ENCODE results near the gene EPC1. TPM values are rescaled to one million over a fixed set of nuclear protein-coding genes. Genes with fewer than 3 reads are reported as not detected.
A peak's percentile ranks its signal among the peaks of the same experiment; 100 is the strongest.

The EPC1 gene
- total RNA-seq, 5 donors from 2014 or later (not counting 1 experiment from before 2014, with no cell fraction given): 88.0 to 161 (median 101) TPM

GRCh38 chr10:32377458-32378259 is 30.7 kb upstream of the EPC1 start:
- ChIA-PET POLR2A (interaction anchor here (0.6 to 2.5 kb wide), 13 partner anchors 12 to 776 kb away, joined by 3 to 11 read pairs (median 3); partner anchors contain the start of gene CCDC7 (in 1 of the 2)), CTCF (interaction anchor here (0.6 to 2.9 kb wide), 15 partner anchors 8 to 68 kb away, joined by 3 to 24 read pairs (median 4); partner anchors contain the start of gene CCDC7 (in 1 of the 2))
- Mint-ChIP-seq H3K4me1 (peaks cover 24 to 30% (median 25%) of the 10 kb centered on the region in 3 donors), H3K27ac (no peak overlapping the region), H3K27me3 (no peaks in the 10 kb centered on the region), H3K4me3 (no peak overlapping the region), H3K36me3 (peaks cover 9% of the 10 kb centered on the region), H3K9me3 (no peaks in the 10 kb centered on the region)
- H3K27ac ChIP-seq (ENCODE audit: low read length): peak overlapping the region; percentile 77
- H3K4me1 ChIP-seq (ENCODE audit: control insufficient read depth in 1 of 2, extremely low read depth in 1 of 2, insufficient read depth in 2 of 2, low read length in 2 of 2): peaks cover 5 to 23% of the 10 kb centered on the region in 2 experiments
- WGBS (ENCODE audit: insufficient coverage): no CpG with 5 or more reads among the region's 6 CpGs
- peak in 26 of 35 experiments; percentile 10 to 72 (median 34) for DNase-seq
- H3K27me3 ChIP-seq (replicated peaks in 1 of 2; ENCODE audit: control insufficient read depth in 2 of 2, extremely low read depth in 1 of 2, insufficient read depth in 2 of 2, low read length in 1 of 2): no peaks in the 10 kb centered on the region
- no peaks in the 10 kb centered on the region for H3K9me3 ChIP-seq
- H3K4me3 ChIP-seq (ENCODE audit: control insufficient read depth in 1 of 2, extremely low read depth in 1 of 2, low read length in 1 of 2): peak overlapping the region; percentile 87 to 97
- H3K36me3 ChIP-seq (ENCODE audit: control insufficient read depth in 2 of 2, extremely low read depth in 1 of 2, insufficient read depth in 1 of 2, low read length in 1 of 2): peaks cover 0 to 4% of the 10 kb centered on the region in 2 donors
- peak; percentile 25 to 36 (median 34) for ATAC-seq (replicated peaks in 1 of 4)

- H3K4me3 ChIP-seq (ENCODE audit: control insufficient read depth in 1 of 2, extremely low read depth in 1 of 2, low read length in 1 of 2): peak overlapping the region; percentile 87 to 97
- ATAC-seq (replicated peaks in 1 of 4) (no peak), DNase-seq (peak in 1 of 35 experiments; percentile 17)
- peak overlapping the region; percentile 74 to 90 for H3K27ac Mint-ChIP-seq
- no peaks in the 10 kb centered on the region for H3K9me3 ChIP-seq
- peaks cover 16% of the 10 kb centered on the region for H3K36me3 Mint-ChIP-seq
- peaks cover 0 to 4% of the 10 kb centered on the region in 2 donors for H3K36me3 ChIP-seq (ENCODE audit: control insufficient read depth in 2 of 2, extremely low read depth in 1 of 2, insufficient read depth in 1 of 2, low read length in 1 of 2)
- WGBS (ENCODE audit: insufficient coverage): 0% methylated on average over 1 of the region's 3 CpGs
- peaks cover 33 to 36% (median 34%) of the 10 kb centered on the region in 3 donors for H3K4me1 Mint-ChIP-seq
- H3K27ac ChIP-seq (ENCODE audit: low read length): peak overlapping the region; percentile 77
- POLR2A ChIA-PET: interaction anchor here in 1 of 2 donors (1.5 kb wide), 1 partner anchor 40 kb away, joined by 4 read pairs; no protein-coding TSS in a partner anchor
- H3K4me3 Mint-ChIP-seq: no peak overlapping the region
- no peaks in the 10 kb centered on the region for H3K27me3 Mint-ChIP-seq
- H3K4me1 ChIP-seq (ENCODE audit: control insufficient read depth in 1 of 2, extremely low read depth in 1 of 2, insufficient read depth in 2 of 2, low read length in 2 of 2): peaks cover 7 to 25% of the 10 kb centered on the region in 2 experiments
- H3K27me3 ChIP-seq (replicated peaks in 1 of 2; ENCODE audit: control insufficient read depth in 2 of 2, extremely low read depth in 1 of 2, insufficient read depth in 2 of 2, low read length in 1 of 2): no peaks in the 10 kb centered on the region
- no peaks in the 10 kb centered on the region for H3K9me3 Mint-ChIP-seq
- CTCF ChIA-PET: interaction anchor here (0.6 to 2.9 kb wide), 7 partner anchors 8 to 69 kb away, joined by 3 to 24 read pairs (median 5); partner anchors contain the start of gene CCDC7 (in 1 of the 2)
Measured at GRCh38 chr10:32376771-32377170, 29.8 kb upstream of the EPC1 start.

- Mint-ChIP-seq H3K27me3 (no peaks in the 10 kb centered on the region), H3K27ac (peak overlapping the region in 1 of 2 donors; percentile 16), H3K4me3 (no peak overlapping the region), H3K9me3 (no peaks in the 10 kb centered on the region), H3K36me3 (peaks cover 16% of the 10 kb centered on the region), H3K4me1 (peaks cover 37 to 40% (median 40%) of the 10 kb centered on the region in 3 donors)
- Histone ChIP-seq H3K27me3 (replicated peaks in 1 of 2; ENCODE audit: control insufficient read depth in 2 of 2, extremely low read depth in 1 of 2, insufficient read depth in 2 of 2, low read length in 1 of 2) (no peaks in the 10 kb centered on the region), H3K27ac (ENCODE audit: low read length) (no peak overlapping the region), H3K36me3 (ENCODE audit: control insufficient read depth in 2 of 2, extremely low read depth in 1 of 2, insufficient read depth in 1 of 2, low read length in 1 of 2) (peaks cover 0 to 5% of the 10 kb centered on the region in 2 donors), H3K4me3 (ENCODE audit: control insufficient read depth in 1 of 2, extremely low read depth in 1 of 2, low read length in 1 of 2) (peak overlapping the region; percentile 44 to 87), H3K4me1 (ENCODE audit: control insufficient read depth in 1 of 2, extremely low read depth in 1 of 2, insufficient read depth in 2 of 2, low read length in 2 of 2) (peaks cover 10 to 25% of the 10 kb centered on the region in 2 experiments), H3K9me3 (no peaks in the 10 kb centered on the region)
- ATAC-seq (replicated peaks in 1 of 4) (no peak), DNase-seq (no peak)
- POLR2A ChIA-PET: interaction anchor here in 1 of 2 donors (1.5 kb wide), 1 partner anchor 39 kb away, joined by 4 read pairs; no protein-coding TSS in a partner anchor
- WGBS (ENCODE audit: insufficient coverage): no CpG with 5 or more reads among the region's 1 CpG
- CTCF ChIA-PET: interaction anchor here in 1 of 2 donors (0.7 to 2.1 kb wide), 7 partner anchors 10 to 69 kb away, joined by 3 to 6 read pairs (median 3); partner anchors contain the start of gene CCDC7
Measured at GRCh38 chr10:32376097-32376496, 29.1 kb upstream of the EPC1 start.

GRCh38 chr10:32375631-32376030 is 28.7 kb upstream of the EPC1 start:
- Mint-ChIP-seq H3K4me3 (peak overlapping the region; percentile 50 to 60 (median 58)), H3K9me3 (no peaks in the 10 kb centered on the region), H3K27me3 (no peaks in the 10 kb centered on the region), H3K36me3 (peaks cover 16% of the 10 kb centered on the region), H3K4me1 (peaks cover 40 to 44% (median 43%) of the 10 kb centered on the region in 3 donors), H3K27ac (peak overlapping the region in 1 of 2 donors; percentile 67)
- ATAC-seq (replicated peaks in 1 of 4) (no peak), DNase-seq (no peak)
- ChIA-PET CTCF (interaction anchor here in 1 of 2 donors (0.7 to 2.1 kb wide), 7 partner anchors 9 to 119 kb away, joined by 3 to 6 read pairs (median 4); partner anchors contain the start of gene CCDC7), POLR2A (interaction anchor here (0.6 to 1.5 kb wide), 4 partner anchors 12 to 763 kb away, joined by 3 to 4 read pairs (median 3); no protein-coding TSS in a partner anchor)
- Histone ChIP-seq H3K27me3 (replicated peaks in 1 of 2; ENCODE audit: control insufficient read depth in 2 of 2, extremely low read depth in 1 of 2, insufficient read depth in 2 of 2, low read length in 1 of 2) (no peaks in the 10 kb centered on the region), H3K4me1 (ENCODE audit: control insufficient read depth in 1 of 2, extremely low read depth in 1 of 2, insufficient read depth in 2 of 2, low read length in 2 of 2) (peaks cover 10 to 25% of the 10 kb centered on the region in 2 experiments), H3K27ac (ENCODE audit: low read length) (no peak overlapping the region), H3K36me3 (ENCODE audit: control insufficient read depth in 2 of 2, extremely low read depth in 1 of 2, insufficient read depth in 1 of 2, low read length in 1 of 2) (peaks cover 0 to 9% of the 10 kb centered on the region in 2 donors), H3K4me3 (ENCODE audit: control insufficient read depth in 1 of 2, extremely low read depth in 1 of 2, low read length in 1 of 2) (no peak overlapping the region), H3K9me3 (no peaks in the 10 kb centered on the region)

GRCh38 chr10:32374605-32375004 is 27.6 kb upstream of the EPC1 start:
- peaks cover 44 to 50% (median 49%) of the 10 kb centered on the region in 3 donors for H3K4me1 Mint-ChIP-seq
- Histone ChIP-seq H3K9me3 (no peaks in the 10 kb centered on the region), H3K4me3 (ENCODE audit: control insufficient read depth in 1 of 2, extremely low read depth in 1 of 2, low read length in 1 of 2) (no peak overlapping the region), H3K36me3 (ENCODE audit: control insufficient read depth in 2 of 2, extremely low read depth in 1 of 2, insufficient read depth in 1 of 2, low read length in 1 of 2) (peaks cover 0 to 16% of the 10 kb centered on the region in 2 donors), H3K27ac (ENCODE audit: low read length) (no peak overlapping the region), H3K27me3 (replicated peaks in 1 of 2; ENCODE audit: control insufficient read depth in 2 of 2, extremely low read depth in 1 of 2, insufficient read depth in 2 of 2, low read length in 1 of 2) (no peaks in the 10 kb centered on the region), H3K4me1 (ENCODE audit: control insufficient read depth in 1 of 2, extremely low read depth in 1 of 2, insufficient read depth in 2 of 2, low read length in 2 of 2) (peaks cover 6 to 22% of the 10 kb centered on the region in 2 experiments)
- ChIA-PET POLR2A (no interaction called here), CTCF (interaction anchor here in 1 of 2 donors (0.9 kb wide), 1 partner anchor 41 kb away, joined by 3 read pairs; no protein-coding TSS in a partner anchor)
- peak overlapping the region; percentile 54 to 58 for H3K27ac Mint-ChIP-seq
- DNase-seq: no peak
- H3K36me3 Mint-ChIP-seq: peaks cover 16% of the 10 kb centered on the region
- no peak for ATAC-seq (replicated peaks in 1 of 4)
- no CpG with 5 or more reads among the region's 1 CpG for WGBS (ENCODE audit: insufficient coverage)
- H3K27me3 Mint-ChIP-seq: no peaks in the 10 kb centered on the region
- H3K4me3 Mint-ChIP-seq: peak overlapping the region; percentile 53 to 64 (median 58)
- H3K9me3 Mint-ChIP-seq: no peaks in the 10 kb centered on the region

- no CpG with 5 or more reads among the region's 2 CpGs for WGBS (ENCODE audit: insufficient coverage)
- POLR2A ChIA-PET: interaction anchor here (0.6 to 1.0 kb wide), 3 partner anchors 90 to 481 kb away, joined by 3 read pairs; no protein-coding TSS in a partner anchor
- H3K36me3 ChIP-seq (ENCODE audit: control insufficient read depth in 2 of 2, extremely low read depth in 1 of 2, insufficient read depth in 1 of 2, low read length in 1 of 2): peaks cover 0 to 16% of the 10 kb centered on the region in 2 donors
- peaks cover 50 to 55% (median 54%) of the 10 kb centered on the region in 3 donors for H3K4me1 Mint-ChIP-seq
- no peaks in the 10 kb centered on the region for H3K9me3 ChIP-seq
- peaks cover 16% of the 10 kb centered on the region for H3K36me3 Mint-ChIP-seq
- H3K27ac ChIP-seq (ENCODE audit: low read length): peak overlapping the region; percentile 4
- no peaks in the 10 kb centered on the region for H3K27me3 Mint-ChIP-seq
- peak overlapping the region in 1 of 3 donors; percentile 58 for H3K4me3 Mint-ChIP-seq
- peak overlapping the region; percentile 64 to 76 for H3K27ac Mint-ChIP-seq
- ATAC-seq (replicated peaks in 1 of 4): no peak
- H3K4me1 ChIP-seq (ENCODE audit: control insufficient read depth in 1 of 2, extremely low read depth in 1 of 2, insufficient read depth in 2 of 2, low read length in 2 of 2): peaks cover 6 to 21% of the 10 kb centered on the region in 2 experiments
- no peak for DNase-seq
- CTCF ChIA-PET: interaction anchor here (0.5 to 2.0 kb wide), 9 partner anchors 11 to 316 kb away, joined by 3 to 6 read pairs (median 3); no protein-coding TSS in a partner anchor
- no peak overlapping the region for H3K4me3 ChIP-seq (ENCODE audit: control insufficient read depth in 1 of 2, extremely low read depth in 1 of 2, low read length in 1 of 2)
- H3K9me3 Mint-ChIP-seq: no peaks in the 10 kb centered on the region
- H3K27me3 ChIP-seq (replicated peaks in 1 of 2; ENCODE audit: control insufficient read depth in 2 of 2, extremely low read depth in 1 of 2, insufficient read depth in 2 of 2, low read length in 1 of 2): no peaks in the 10 kb centered on the region
Measured at GRCh38 chr10:32373496-32373895, 26.5 kb upstream of the EPC1 start.
